ENCODE measurements around the gene BCKDK. TPM values are rescaled to one million over a fixed set of nuclear protein-coding genes. Genes with fewer than 3 reads are reported as not detected.
A peak's percentile ranks its signal among the peaks of the same experiment; 100 is the strongest.
"Not testable (repeated sequence)": the region's sequence is repeated elsewhere in the genome, so short reads cannot be mapped to it uniquely, and the experiment has no call there.

BCKDK gene
- total RNA-seq, 1 experiment from 2014 or later: 26.9 TPM

GRCh38 chr16:31093132-31093703 is 15.0 kb upstream of the BCKDK start:
- DNase-seq (ENCODE audit: extremely low read depth, low read depth): no peak

DNA sequence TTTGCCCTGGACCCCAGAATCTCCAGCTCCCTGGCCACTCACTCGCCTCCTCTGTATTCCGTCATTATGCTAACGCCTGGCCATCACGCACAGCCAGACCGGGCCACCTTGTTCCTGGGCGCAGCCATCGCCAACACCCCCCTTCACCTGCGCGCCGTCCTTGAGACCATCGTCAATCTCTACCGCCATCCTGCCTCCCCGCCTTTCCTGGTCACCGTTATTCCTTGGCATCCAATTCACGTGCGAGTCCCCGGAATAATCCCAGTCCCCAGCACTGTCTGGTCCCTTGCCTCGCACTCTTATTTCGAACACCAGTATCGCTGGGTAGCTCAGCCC is 14.1 kb upstream of the BCKDK start:
- no peak for DNase-seq (ENCODE audit: extremely low read depth, low read depth)

- DNase-seq (ENCODE audit: extremely low read depth, low read depth): peak; percentile 98
Measured at GRCh38 chr16:31094424-31095120, 13.6 kb upstream of the BCKDK start, which contains the start of gene VKORC1. Gene VKORC1 (minus strand): TSS chr16:31094797. CDS start chr16:31094729, 68 bp downstream.

DNA sequence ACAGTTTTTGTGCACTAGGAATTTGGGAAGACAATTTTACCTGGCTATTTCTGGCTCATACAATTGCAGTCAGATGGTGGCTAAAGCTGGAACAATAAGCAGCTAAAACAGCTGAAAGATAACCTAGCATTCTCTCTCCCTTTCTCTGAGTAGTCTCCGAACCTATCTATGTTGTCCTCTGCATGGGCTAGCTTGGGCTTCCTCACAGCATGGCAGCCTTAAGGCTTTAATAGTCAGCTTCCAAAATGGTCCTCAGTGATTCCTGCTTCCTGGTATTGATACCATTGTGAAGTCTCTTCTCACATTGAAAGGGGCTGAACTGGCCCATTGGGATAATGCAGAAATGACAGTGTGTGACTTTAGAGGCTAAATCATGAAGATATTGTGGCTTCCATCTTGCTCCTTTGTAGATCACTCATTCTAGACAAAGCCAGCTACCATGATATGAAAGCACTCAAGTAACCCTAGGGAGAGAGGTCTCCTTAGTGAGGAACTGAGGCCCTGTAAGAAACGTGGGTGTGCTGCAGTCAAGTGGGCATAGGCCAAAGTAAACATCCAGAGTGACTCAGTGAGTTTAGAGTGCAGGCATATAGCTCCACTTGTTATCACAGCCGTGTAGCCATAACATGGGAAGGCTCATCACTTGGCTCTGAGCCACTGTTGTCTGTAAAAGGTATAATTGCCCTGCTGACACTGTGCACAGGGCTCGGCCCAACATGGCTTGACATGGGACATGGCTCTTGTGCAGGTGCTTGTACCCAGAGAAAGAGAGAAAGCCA is 8.1 kb upstream of the BCKDK start:
- DNase-seq (ENCODE audit: extremely low read depth, low read depth): no peak

- not testable (repeated sequence) for DNase-seq (ENCODE audit: extremely low read depth, low read depth)
Measured at GRCh38 chr16:31100876-31101641, 7.1 kb upstream of the BCKDK start.

DNA sequence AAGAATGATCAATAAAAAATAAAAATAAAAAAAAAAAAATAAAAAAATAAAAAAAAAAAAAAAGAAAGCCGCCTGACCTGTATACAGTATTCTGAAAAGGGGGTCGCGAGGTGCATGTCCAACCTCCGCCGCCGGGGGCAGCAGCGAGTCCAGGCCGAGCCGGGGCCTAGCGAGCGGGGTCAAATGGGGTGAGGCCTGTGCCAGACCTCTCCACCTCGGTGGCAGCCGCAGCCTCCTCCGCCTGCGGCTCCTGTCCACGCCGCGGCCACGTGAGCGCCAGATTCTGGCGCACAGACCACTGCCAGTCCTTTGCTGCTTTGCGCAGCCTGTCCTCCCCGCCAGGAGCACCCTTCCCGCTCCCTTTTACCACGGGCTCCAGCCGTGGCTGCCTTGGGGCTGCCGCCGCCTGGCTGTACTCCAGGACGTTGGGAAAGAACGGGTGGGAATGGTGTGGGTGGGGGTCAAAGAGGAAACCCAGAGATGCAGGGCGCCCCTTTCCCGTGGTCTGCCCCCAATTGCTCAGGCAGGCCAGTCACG is 2.4 kb upstream of the BCKDK start:
- DNase-seq (ENCODE audit: extremely low read depth, low read depth): peak; percentile 67

GRCh38 chr16:31106509-31107464 is 1.4 kb upstream of the BCKDK start:
- no peak for DNase-seq (ENCODE audit: extremely low read depth, low read depth)

- DNase-seq (ENCODE audit: extremely low read depth, low read depth): no peak
Measured at GRCh38 chr16:31107465-31107867, 720 bp upstream of the BCKDK start.

- DNase-seq (ENCODE audit: extremely low read depth, low read depth): no peak
Measured at GRCh38 chr16:31108794-31109558, 790 bp downstream of the BCKDK start.

- DNase-seq (ENCODE audit: extremely low read depth, low read depth): no peak
Measured at GRCh38 chr16:31109622-31110021, 1.4 kb downstream of the BCKDK start.

- no peak for DNase-seq (ENCODE audit: extremely low read depth, low read depth)
Measured at GRCh38 chr16:31110106-31111034, 2.2 kb downstream of the BCKDK start.

DNA sequence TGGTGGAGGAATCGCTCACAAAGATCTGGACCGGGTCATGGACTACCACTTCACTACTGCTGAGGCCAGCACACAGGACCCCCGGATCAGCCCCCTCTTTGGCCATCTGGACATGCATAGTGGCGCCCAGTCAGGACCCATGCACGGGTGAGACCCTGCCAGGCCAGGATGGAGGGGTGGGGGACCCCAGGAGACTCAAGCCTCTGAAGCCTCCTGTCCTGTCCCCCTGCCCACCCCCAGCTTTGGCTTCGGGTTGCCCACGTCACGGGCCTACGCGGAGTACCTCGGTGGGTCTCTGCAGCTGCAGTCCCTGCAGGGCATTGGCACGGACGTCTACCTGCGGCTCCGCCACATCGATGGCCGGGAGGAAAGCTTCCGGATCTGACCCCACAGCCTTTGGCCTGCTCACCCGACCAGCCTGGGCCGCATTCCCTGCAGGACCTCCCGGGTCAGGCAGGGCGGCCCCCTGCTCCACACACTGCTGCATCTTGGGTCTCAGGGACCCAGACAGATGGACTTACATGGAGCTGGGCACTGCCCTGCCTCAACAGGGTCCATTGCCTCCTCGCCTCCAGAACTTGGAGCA is 3.8 kb downstream of the BCKDK start:
- no peak for DNase-seq (ENCODE audit: extremely low read depth, low read depth)

- DNase-seq (ENCODE audit: extremely low read depth, low read depth): no peak
Measured at GRCh38 chr16:31112711-31113110, 4.5 kb downstream of the BCKDK start.

DNA sequence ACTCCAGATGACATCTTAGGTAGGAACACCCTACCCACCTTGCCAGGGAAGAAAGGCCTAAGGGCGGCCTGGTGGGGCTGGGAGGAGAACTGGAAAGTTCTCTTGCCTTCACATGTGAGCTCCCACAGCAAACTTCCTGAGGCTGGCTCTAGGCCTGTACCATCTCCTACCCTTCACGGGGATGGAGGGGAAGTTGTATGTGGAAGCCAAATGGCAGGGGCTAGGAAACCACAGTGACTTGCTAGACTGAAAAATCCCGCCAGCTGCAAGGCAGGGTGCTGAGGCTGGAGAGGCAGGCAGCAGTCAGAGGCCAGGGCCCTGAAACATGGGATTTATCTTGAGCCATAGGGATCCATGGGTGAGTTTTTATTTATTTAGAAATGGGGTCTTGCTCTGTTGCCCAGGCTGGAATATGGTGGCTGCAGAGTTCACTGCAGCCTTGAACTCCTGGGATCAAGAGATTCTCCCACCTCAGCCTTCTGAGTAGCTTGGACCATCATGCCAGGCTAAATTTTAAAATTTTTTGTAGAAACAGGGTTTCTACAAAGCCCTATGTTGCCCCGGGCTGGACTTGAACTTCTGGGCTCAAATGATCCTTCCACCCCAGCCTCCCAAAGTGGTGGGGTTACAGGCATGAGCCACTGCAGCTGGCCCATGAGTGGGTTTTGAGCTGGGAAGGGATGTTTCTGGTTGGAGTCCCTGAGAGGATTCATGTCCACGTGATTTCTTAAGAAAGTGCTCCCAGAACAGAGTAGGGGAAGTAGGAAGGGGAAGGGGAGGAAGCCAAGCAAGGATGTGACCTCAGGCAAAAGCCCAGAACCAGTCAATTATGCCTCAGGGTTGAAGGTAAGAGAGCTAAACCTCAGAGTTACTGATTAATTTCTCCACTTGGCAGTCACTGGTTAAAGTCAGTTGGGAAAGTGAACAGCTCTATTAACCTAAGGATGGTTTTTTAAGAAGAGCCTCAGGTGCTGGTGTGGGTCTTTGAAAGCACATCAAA is 5.2 kb downstream of the BCKDK start:
- DNase-seq (ENCODE audit: extremely low read depth, low read depth): no peak

GRCh38 chr16:31114468-31114867 is 6.3 kb downstream of the BCKDK start:
- DNase-seq (ENCODE audit: extremely low read depth, low read depth): no peak

All from NCI-H460 (cell line).